GM18507 (cell line): ENCODE data around the gene RGN.
"Not testable (repeated sequence)": the region's sequence is repeated elsewhere in the genome, so short reads cannot be mapped to it uniquely, and the experiment has no call there.

Experiments used
- DNase-seq: peaks from one replicate; pipeline ENCODE4 v3.0.0; 2011; ENCODE audit warnings: low read depth; ENCODE audit not compliant: insufficient read length; ENCODE audit errors: extremely low spot score
- FAIRE-seq: peaks from 2 replicates; lab custom pipeline; 2011; peaks lifted over from hg19 to GRCh38; lab: Jason Lieb, UNC

The RGN gene

DNA sequence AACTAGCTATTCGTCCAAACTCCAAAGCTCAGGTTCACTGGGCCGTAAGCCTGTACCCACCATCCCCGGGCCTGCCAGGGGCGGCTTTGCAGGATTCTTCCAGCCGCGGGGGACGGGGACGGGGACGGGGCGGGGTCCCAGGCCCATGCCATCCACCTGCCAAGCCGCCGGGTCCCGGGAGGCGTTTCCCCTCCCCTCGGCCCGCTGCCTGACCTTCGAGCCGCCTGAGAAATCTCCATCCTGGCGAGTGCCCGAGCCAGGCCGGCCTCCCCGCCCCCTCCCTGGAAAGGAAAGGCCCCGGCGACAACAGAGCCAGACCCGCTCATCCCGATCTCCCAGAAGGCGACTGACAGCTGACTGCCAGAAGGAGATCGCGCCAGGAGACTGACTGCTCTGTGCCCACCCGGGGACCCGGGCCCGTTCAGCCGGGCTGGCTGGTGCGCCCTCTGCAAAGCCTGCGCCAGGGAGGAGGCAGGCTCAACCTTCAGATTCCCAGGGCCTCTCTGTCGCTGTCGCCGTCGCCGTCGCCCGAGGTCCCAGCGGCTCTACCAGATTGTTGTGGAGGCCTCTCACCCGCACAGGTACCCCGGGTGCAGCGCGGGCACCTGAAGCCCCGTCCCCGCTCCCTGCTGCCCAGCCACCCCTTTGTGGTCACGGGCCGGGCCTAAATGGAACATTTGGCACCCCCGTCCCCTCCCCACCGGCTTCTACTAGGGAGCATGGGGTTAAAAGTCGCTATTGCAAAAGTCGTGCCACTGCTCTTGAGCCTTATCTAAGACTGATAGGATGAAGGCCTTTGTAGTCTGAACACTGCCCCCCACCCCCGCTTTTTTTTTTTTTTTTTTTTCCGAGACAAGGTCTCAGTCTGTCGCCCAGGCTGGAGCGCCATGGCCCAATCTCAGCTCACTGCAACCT lies at the start of gene RGN:
Gene RGN (plus strand): TSS at position 315 of the 915 bp plus-strand sequence. CDS start 2,702 bp downstream, outside the sequence.
- DNase-seq (no peak), FAIRE-seq (no peak)

DNA sequence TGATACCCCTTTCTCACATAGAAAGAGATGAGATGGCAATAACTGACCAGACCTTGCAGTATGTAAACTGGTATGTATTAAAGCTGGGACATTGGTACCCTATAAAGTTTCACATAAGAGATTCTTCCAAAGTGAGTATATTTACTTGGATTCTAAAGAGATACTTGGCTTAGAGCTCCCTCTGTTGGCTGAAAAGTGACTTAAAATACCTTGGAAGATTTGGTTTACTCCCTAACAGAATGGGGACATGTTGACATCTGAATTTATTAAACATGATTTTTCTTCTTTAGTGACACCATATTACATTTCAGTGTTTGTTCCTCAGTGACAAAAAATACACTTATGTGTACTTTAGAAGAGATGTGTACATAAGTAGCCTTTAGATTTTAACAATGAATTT lies 47.9 kb upstream of the RGN start:
- peak; percentile 4 for DNase-seq
- FAIRE-seq = peak; percentile 80

DNA sequence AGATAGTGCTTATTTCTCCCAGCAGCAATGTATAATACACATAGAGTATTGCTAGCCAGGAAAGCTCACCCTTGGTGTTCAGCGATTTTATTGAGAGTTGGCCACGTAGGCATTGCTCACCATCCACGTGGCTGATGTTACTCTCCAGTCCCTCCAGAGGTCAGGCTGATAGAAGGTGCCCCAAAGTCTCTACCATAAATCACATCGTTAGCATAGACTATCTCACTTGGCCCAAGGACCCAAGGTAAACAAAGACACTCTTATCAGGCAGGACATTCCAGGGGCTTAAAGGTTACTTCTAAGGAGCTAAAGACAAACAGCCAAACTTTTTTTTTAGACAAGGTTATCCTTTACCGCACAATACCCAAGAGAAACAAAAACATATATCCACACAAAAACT lies 30.3 kb upstream of the RGN start:
- FAIRE-seq (no peak), DNase-seq (no peak)

DNA sequence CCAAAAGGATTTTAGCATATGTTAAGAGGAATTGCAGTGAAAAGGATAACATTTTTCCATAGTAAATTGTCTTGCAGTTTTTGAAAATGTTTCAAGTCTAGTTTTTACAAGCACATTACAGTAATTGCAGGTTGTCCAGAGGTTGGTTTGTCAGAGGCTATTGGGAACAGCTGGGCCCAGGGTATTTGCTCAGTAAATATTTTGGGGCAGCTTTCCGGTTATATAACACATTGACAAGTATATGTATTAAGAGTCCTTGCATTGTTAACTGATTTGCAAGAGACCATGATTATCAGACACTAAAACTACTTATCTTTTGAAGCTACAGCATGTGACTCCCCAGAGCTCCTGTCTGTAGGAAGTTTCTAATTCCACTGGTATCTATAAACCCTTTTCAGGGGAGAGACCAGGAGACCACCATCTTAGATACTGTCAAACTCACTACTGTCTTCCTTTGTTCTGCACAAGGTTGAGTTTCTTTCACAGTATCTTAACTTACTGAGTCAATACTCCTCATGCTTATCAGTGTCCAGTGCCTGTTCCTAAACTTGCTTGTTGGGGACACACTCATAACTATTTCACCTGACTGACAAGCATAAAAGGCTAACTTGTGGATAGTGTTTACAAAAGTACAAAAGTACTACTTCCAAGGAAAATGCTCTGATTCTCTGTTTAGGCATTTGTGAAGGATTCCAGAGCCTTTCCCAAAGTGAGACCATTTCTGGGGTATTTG lies 18.9 kb upstream of the RGN start:
- DNase-seq = no peak
- FAIRE-seq = no peak

GRCh38 chrX:47060708-47061107 lies 17.5 kb upstream of the RGN start:
- no peak for DNase-seq
- no peak for FAIRE-seq

GRCh38 chrX:47061238-47061919 lies 16.9 kb upstream of the RGN start:
- DNase-seq = no peak
- no peak for FAIRE-seq

DNA sequence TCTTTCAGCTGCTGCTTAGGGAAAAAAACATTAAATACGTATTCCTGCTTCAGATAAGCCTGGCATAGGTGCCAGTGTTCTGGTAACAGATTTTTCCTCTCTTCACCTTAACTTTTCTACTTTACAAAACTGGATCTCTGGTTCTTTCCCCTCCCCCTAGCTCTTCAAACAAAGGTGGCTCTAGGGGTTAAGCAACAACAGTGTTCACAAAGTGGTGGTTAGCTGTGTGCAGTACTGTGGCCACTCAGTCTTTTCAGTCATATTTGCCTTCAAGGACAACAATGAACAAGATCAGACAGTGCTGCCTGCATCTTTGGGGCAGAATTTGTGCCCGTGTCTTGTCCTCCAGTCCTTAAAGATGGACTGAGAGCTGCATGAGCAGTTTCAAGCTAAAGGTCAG lies 15.1 kb upstream of the RGN start:
- no peak for FAIRE-seq
- no peak for DNase-seq

- FAIRE-seq (no peak), DNase-seq (no peak)
Observed at GRCh38 chrX:47068214-47068613, 10.0 kb upstream of the RGN start.

GRCh38 chrX:47068720-47069119 lies 9.5 kb upstream of the RGN start:
- no peak for FAIRE-seq
- DNase-seq = no peak

DNA sequence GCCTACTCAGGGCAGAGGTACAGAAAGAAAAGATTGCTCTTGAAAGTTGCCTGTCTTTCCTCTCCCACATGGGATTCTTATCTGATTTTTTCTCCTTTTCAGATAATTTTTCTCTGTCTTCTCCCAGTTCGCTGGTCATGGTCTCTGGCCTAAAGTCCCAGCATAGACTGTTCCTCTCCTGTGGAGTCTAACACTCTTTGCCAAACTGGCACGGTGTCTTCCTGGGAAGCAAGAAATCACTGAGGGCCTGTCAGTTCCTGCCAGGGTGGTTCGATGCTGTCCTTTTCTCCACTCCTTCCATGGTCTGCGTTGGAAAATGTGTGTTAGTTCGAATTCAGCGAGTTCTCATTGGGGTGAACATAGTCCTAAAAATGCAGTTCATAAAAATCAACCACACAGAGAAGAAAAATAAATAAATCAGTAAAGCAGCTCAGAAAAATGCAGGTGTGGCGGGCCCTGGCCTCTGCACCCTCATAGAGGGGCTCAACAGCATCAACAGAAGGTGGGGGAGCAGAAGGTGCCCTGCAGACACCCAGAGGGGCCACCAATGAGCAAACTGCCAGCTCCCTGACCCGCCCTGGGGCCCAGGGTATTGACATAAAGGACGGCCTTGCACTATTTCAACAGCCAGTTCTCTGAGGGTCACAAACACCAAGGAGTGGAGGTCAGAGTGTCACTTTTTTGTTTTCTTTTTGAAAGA lies 2.1 kb downstream of the RGN start:
- DNase-seq (no peak), FAIRE-seq (no peak)

DNA sequence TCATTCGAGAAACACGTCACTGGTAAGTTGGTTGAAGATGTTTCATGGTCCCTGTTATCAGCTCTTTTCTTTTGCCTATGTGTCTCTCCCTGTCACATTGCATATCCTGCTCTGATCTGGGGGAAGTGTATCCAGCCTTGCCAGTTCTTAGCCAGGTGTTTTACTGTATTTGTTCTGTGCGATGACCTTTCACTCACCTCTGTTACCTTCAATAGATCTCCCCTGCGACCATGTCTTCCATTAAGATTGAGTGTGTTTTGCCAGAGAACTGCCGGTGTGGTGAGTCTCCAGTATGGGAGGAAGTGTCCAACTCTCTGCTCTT lies 2.6 kb downstream of the RGN start:
- no peak for DNase-seq
- FAIRE-seq = no peak

DNA sequence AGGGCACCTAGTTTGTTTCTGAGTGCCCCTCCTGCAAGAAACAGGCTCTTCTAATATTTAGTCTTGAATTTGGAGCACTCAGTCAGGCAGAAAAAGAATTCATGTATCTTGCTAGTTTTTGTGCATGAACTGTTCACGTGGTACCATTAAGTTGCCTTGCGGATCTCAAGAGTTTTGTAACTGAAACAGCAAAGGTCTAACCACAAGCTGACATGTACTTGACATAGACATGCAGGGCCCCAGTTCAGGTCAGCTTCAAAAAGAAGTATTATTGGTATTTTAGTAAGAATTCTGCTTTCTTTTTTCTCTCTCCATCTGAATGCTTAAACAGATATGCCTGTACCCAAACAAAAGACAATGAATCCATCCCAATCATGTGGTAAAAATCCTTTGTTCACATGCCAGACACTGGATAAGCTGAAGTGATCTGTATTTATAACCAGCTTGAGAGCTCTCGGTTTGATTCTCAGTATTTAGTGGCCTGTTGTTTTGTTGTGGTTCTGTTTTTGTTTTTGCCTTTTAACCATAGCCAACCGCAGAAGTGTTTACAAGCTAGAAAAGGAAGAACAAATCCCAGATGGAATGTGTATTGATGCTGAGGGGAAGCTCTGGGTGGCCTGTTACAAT lies 13.0 kb downstream of the RGN start:
- DNase-seq (no peak), FAIRE-seq (peak; percentile 70)

GRCh38 chrX:47093248-47093647 lies 15.0 kb downstream of the RGN start:
- FAIRE-seq = peak; percentile 59
- DNase-seq = no peak

GRCh38 chrX:47093860-47094259 lies 15.6 kb downstream of the RGN start:
- no peak for FAIRE-seq
- DNase-seq = no peak

GRCh38 chrX:47097018-47097417 lies 18.8 kb downstream of the RGN start:
- FAIRE-seq = no peak
- DNase-seq = no peak

- DNase-seq (no peak), FAIRE-seq (no peak)
Observed at GRCh38 chrX:47098338-47099094, 20.3 kb downstream of the RGN start.

- FAIRE-seq (no peak), DNase-seq (no peak)
Observed at GRCh38 chrX:47101206-47101605, 23.0 kb downstream of the RGN start.

DNA sequence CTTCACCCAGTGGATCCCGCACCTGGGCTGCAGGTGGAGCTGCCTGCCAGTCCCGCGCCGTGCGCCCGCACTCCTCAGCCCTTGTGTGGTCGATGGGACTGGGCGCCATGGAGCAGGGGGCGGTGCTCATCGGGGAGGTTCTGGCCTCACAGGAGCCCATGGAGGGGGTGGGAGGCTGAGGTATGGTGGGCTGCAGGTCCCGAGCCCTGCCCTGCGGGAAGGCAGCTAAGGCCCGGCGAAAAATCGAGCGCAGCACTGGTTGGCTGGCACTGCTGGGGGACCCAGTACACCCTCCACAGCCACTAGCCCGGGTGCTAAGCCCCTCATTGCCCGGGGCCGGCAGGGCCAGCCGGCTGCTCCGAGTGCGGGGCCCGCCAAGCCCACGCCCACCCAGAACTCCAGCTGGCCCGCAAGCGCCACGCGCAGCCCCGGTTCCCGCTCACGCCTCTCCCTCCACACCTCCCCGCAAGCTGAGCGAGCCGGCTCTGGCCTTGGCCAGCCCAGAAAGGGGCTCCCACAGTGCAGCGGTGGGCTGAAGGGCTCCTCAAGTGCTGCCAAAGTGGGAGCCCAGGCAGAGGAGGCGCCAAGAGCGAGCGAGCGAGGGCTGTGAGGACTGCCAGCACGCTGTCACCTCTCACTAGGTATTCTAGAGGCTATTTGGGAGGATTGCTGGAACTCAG lies 32.8 kb downstream of the RGN start:
- not testable (repeated sequence) for DNase-seq, FAIRE-seq
